Germinal center (tissue), 1 donor: ENCODE data around the gene KDM1A.

ENCODE experiments used
- DNase-seq: peaks from one replicate; pipeline ENCODE4 v3.0.0; 2012; ENCODE audit warnings: mixed read lengths, low spot score

Gene KDM1A

GRCh38 chr1:23013657-23014056, 5.6 kb upstream of the KDM1A start:
- no peak for DNase-seq

- DNase-seq: peak; percentile 23
Measured at GRCh38 chr1:23018661-23019093, 591 bp upstream of the KDM1A start.

- peak; percentile 42 for DNase-seq
Measured at GRCh38 chr1:23019863-23020625, 776 bp downstream of the KDM1A start.

GRCh38 chr1:23020706-23021405, 1.6 kb downstream of the KDM1A start:
- no peak for DNase-seq

GRCh38 chr1:23021834-23022233, 2.6 kb downstream of the KDM1A start:
- no peak for DNase-seq

GRCh38 chr1:23023174-23023845, 4.0 kb downstream of the KDM1A start:
- DNase-seq: no peak

GRCh38 chr1:23026568-23026967, 7.3 kb downstream of the KDM1A start:
- DNase-seq: no peak

- no peak for DNase-seq
Measured at GRCh38 chr1:23027352-23027907, 8.2 kb downstream of the KDM1A start.

GRCh38 chr1:23029337-23029736, 10.1 kb downstream of the KDM1A start:
- DNase-seq: no peak

- no peak for DNase-seq
Measured at GRCh38 chr1:23035823-23036452, 16.7 kb downstream of the KDM1A start.

GRCh38 chr1:23037081-23037740, 17.9 kb downstream of the KDM1A start:
- no peak for DNase-seq

GRCh38 chr1:23039308-23039826, 20.1 kb downstream of the KDM1A start:
- no peak for DNase-seq

GRCh38 chr1:23040509-23040908, 21.2 kb downstream of the KDM1A start:
- DNase-seq: no peak

- DNase-seq: no peak
Measured at GRCh38 chr1:23044035-23044434, 24.8 kb downstream of the KDM1A start.

GRCh38 chr1:23050201-23050600, 30.9 kb downstream of the KDM1A start:
- DNase-seq: no peak

- DNase-seq: no peak
Measured at GRCh38 chr1:23051290-23051909, 32.1 kb downstream of the KDM1A start.

GRCh38 chr1:23057301-23057700, 38.0 kb downstream of the KDM1A start:
- DNase-seq: no peak

GRCh38 chr1:23062271-23062670, 43.0 kb downstream of the KDM1A start:
- no peak for DNase-seq

- DNase-seq: no peak
Measured at GRCh38 chr1:23065385-23065784, 46.1 kb downstream of the KDM1A start.

- no peak for DNase-seq
Measured at GRCh38 chr1:23066075-23066474, 46.8 kb downstream of the KDM1A start.

GRCh38 chr1:23069149-23069548, 49.9 kb downstream of the KDM1A start:
- DNase-seq: no peak
